PFSK-1 (cell line): Measurements from ENCODE around the gene TRH.

Experiments used
- FOXP2 ChIP-seq: optimal IDR thresholded peaks from 2 replicates; pipeline ENCODE3; 2011; ENCODE audit warnings: borderline replicate concordance, control low read depth, inconsistent platforms; ENCODE audit not compliant: insufficient read depth; ENCODE audit errors: extremely low read length, extremely low read depth
- POLR2AphosphoS5 ChIP-seq: IDR thresholded peaks from 2 replicates; pipeline ENCODE4 v1.6.1; 2012; ENCODE audit warnings: low read depth, mild to moderate bottlenecking, control low read depth, low read length, moderate library complexity
- REST ChIP-seq, 2 experiments: IDR thresholded peaks; 2 replicates each; pipeline versions ENCODE4 v1.6.1 to v1.8.0; 2011 to 2012; ENCODE audit warnings: low read depth in 2 of 2, low read length in 2 of 2, control low read depth in 1 of 2, inconsistent platforms in 1 of 2, mild to moderate bottlenecking in 1 of 2, moderate library complexity in 1 of 2; ENCODE audit not compliant: insufficient read depth in 1 of 2
- SIN3A ChIP-seq: IDR thresholded peaks from 2 replicates; pipeline ENCODE4 v1.6.1; 2012; ENCODE audit warnings: mild to moderate bottlenecking, low read length, moderate library complexity, borderline replicate concordance; ENCODE audit not compliant: insufficient read depth
- TAF1 ChIP-seq: IDR thresholded peaks from 2 replicates; pipeline ENCODE4 v1.6.1; 2012; ENCODE audit warnings: low read length, control low read depth, borderline replicate concordance; ENCODE audit not compliant: insufficient read depth

- TF ChIP-seq SIN3A (no peak), POLR2AphosphoS5 (no peak), REST (IDR thresholded peaks at IDR 0.05; ENCODE audit: insufficient read depth in 1 of 2, low read depth in 2 of 2, low read length in 2 of 2) (no peak), TAF1 (no peak), FOXP2 (no peak)
Observed at GRCh38 chr3:129974564-129974832, at the start of gene TRH.
